Endothelial cell of umbilical vein (primary cell): ENCODE results near the gene NTRK2.

ENCODE experiments used
- EZH2 ChIP-seq: IDR thresholded peaks from 2 replicates; pipeline ENCODE4 v1.6.1; 2012; ENCODE audit warnings: borderline replicate concordance, low read depth, mild to moderate bottlenecking, moderate library complexity, low read length, inconsistent platforms; ENCODE audit not compliant: severe bottlenecking
- FOS ChIP-seq: IDR thresholded peaks from 2 replicates; pipeline ENCODE4 v1.6.1; 2011; ENCODE audit warnings: mild to moderate bottlenecking, low read length, moderate library complexity, borderline replicate concordance; ENCODE audit not compliant: insufficient read depth
- GATA2 ChIP-seq: IDR thresholded peaks from 2 replicates; pipeline ENCODE4 v1.7.0; 2011; ENCODE audit warnings: low read depth, mild to moderate bottlenecking, moderate library complexity, mixed read lengths, low read length; ENCODE audit not compliant: insufficient read length, insufficient read depth
- MYC ChIP-seq: IDR thresholded peaks from one replicate; pipeline ENCODE4 v1.6.1; 2011; ENCODE audit warnings: mild to moderate bottlenecking, low read depth, low read length
- POLR2A ChIP-seq: IDR thresholded peaks from 2 replicates; pipeline ENCODE4 v1.6.1; 2012; ENCODE audit warnings: low read depth, mild to moderate bottlenecking, control low read depth, low read length
- POLR2AphosphoS5 ChIP-seq: IDR thresholded peaks from 2 replicates; pipeline ENCODE4 v1.6.1; 2012; ENCODE audit warnings: low read depth, mild to moderate bottlenecking, control low read depth, low read length, moderate library complexity; ENCODE audit not compliant: insufficient read depth
- TF ChIP-seq, protein P1 (sequence below), 2 donors: IDR thresholded peaks; 1 replicate in 1 of 2; 2 replicates in 1 of 2; pipeline ENCODE4 v1.5.1; 2011; ENCODE audit warnings: low read length in 2 of 2, mild to moderate bottlenecking in 2 of 2, moderate library complexity in 2 of 2, control low read depth in 1 of 2, inconsistent platforms in 1 of 2, low read depth in 1 of 2; ENCODE audit not compliant: insufficient read depth in 1 of 2; ENCODE audit errors: extremely low read depth in 1 of 2
- TF ChIP-seq, protein P2 (sequence below): IDR thresholded peaks from 2 replicates; pipeline ENCODE4 v1.6.1; 2011; ENCODE audit not compliant: insufficient read depth, insufficient read length

DNA sequence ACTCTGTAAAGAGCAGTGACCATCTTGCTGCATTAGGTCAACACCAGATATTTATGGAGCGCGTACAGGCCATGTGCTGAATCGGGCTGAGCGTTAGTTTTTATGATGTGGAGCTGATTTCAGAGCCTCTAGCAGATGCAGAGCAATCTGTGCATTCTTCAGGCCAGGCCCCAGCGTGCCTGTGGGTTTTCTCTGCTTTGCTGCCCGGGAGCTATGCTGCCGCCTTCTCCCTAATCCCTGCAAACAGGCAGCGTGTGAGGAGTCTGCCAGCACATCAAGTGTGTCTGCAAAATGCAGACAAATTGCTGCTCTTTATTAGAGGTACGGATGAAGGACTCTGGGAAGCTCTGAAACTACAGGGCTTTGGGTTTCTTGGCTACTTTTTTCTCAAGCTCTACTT lies 170.0 kb downstream of the NTRK2 start:
- TF ChIP-seq POLR2A (no peak), EZH2 (no peak), MYC (no peak), POLR2AphosphoS5 (no peak), FOS (no peak), GATA2 (no peak)
- TF ChIP-seq, protein P1, sequence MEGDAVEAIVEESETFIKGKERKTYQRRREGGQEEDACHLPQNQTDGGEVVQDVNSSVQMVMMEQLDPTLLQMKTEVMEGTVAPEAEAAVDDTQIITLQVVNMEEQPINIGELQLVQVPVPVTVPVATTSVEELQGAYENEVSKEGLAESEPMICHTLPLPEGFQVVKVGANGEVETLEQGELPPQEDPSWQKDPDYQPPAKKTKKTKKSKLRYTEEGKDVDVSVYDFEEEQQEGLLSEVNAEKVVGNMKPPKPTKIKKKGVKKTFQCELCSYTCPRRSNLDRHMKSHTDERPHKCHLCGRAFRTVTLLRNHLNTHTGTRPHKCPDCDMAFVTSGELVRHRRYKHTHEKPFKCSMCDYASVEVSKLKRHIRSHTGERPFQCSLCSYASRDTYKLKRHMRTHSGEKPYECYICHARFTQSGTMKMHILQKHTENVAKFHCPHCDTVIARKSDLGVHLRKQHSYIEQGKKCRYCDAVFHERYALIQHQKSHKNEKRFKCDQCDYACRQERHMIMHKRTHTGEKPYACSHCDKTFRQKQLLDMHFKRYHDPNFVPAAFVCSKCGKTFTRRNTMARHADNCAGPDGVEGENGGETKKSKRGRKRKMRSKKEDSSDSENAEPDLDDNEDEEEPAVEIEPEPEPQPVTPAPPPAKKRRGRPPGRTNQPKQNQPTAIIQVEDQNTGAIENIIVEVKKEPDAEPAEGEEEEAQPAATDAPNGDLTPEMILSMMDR (IDR thresholded peaks at IDR 0.05; ENCODE audit: extremely low read depth in 1 of 2, insufficient read depth in 1 of 2, low read depth in 1 of 2, low read length in 2 of 2) = no peak
- TF ChIP-seq, protein P2, sequence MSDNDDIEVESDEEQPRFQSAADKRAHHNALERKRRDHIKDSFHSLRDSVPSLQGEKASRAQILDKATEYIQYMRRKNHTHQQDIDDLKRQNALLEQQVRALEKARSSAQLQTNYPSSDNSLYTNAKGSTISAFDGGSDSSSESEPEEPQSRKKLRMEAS = no peak
